Ecto neural progenitor cell (in vitro differentiated cells): Measurements from ENCODE around the gene ACOT7.
"Not testable (repeated sequence)": the region's sequence is repeated elsewhere in the genome, so short reads cannot be mapped to it uniquely, and the experiment has no call there.

Experiments used
- DNase-seq: peaks from one replicate; pipeline ENCODE4 v3.0.0-alpha.2; 2018; ENCODE audit warnings: low spot score

The ACOT7 gene, protein sequence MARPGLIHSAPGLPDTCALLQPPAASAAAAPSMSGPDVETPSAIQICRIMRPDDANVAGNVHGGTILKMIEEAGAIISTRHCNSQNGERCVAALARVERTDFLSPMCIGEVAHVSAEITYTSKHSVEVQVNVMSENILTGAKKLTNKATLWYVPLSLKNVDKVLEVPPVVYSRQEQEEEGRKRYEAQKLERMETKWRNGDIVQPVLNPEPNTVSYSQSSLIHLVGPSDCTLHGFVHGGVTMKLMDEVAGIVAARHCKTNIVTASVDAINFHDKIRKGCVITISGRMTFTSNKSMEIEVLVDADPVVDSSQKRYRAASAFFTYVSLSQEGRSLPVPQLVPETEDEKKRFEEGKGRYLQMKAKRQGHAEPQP

DNA sequence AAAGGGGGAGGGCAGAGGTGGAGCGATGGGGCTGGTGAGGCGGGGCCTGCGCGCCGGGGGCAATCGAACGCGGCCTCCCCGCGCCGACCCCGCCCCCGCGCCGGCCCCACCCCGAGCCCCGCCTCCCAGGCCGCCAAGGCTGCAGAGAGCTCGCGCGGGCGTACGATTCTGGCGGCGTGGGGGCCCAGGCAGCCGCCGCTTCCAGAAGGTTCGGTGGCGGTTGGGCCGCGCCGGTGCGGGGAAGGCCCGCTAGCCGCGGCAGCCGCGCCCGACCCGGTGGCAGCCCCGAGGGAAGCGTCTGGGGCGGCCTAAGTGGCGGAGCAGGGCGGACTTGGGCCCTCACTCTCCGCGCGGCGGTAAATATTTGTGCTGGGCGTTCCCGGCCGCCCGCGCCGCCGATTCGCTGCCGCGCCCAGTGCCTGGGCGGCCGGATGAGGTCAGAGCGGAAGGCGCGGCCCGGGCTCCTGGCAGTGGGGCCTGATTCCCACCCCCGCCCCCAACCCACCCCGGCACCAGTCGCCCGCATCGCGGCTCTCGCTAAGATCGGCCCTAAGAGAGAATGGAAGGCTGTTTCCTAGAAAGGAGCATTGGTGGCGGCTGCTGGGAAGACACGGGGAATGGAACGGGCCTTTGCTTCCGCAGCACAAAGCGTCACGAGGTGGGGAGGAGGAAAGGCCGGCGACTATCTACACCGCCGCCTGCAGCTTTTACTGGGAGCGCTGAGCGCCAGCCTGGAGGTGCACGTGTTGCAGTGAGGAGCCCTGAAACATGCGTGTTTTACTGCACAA, at the start of gene ACOT7:
Gene ACOT7 (minus strand): TSS at position 368 of the 788 bp plus-strand sequence. CDS start 368 bp downstream, outside the sequence.
- DNase-seq = peak; percentile 93

DNA sequence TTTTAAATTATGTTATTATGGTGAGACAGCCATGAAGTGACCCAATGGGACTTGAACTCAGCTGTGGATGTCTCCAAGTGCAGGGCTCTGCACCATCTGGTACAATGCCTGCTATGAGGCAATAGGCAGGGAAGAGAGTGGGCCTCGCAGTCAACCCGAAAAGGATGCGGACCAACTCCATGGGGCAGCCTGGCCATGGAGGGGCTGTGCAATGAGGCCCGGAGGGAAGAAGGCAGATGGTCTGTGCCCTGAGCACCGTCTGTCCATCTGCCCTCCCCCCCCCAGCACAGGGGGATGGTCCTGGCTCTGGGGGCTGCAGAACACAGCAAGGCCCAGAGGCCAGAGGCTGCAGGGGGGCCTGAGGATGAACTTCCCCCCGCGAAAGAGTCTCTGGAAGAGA, 48.0 kb upstream of the ACOT7 start:
- DNase-seq = no peak

DNA sequence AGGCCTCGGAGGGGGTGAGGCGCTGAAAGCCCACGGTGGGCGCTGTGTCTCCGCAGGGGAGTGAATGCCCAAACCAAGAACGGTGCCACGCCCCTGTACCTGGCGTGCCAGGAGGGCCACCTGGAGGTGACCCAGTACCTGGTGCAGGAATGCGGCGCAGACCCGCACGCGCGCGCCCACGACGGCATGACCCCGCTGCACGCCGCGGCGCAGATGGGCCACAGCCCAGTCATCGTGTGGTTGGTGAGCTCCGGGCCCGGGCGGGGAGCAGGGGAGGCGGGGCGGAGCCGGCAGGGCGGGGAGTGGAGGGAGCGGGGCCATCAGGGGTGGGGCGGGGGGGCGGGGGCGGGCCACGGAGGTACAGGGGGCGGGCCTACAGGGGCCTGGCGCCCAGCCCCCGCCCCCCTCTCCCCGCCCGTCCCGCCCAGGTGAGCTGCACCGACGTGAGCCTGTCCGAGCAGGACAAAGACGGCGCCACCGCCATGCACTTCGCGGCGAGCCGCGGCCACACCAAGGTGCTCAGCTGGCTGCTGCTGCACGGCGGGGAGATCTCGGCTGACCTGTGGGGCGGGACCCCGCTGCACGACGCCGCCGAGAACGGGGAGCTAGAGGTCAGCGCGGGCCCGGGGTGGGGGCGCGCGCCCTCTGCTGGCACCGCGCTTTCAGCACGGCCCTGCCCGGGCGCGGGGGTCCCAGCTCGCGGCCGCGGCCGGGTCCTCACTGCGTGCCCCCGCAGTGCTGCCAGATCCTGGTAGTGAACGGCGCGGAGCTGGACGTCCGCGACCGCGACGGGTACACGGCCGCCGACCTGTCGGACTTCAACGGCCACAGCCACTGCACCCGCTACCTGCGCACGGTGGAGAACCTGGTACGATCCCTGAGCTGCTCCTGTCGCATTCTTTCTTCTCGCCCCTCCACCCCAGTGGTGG, 46.9 kb upstream of the ACOT7 start:
- peak; percentile 87 for DNase-seq

DNA sequence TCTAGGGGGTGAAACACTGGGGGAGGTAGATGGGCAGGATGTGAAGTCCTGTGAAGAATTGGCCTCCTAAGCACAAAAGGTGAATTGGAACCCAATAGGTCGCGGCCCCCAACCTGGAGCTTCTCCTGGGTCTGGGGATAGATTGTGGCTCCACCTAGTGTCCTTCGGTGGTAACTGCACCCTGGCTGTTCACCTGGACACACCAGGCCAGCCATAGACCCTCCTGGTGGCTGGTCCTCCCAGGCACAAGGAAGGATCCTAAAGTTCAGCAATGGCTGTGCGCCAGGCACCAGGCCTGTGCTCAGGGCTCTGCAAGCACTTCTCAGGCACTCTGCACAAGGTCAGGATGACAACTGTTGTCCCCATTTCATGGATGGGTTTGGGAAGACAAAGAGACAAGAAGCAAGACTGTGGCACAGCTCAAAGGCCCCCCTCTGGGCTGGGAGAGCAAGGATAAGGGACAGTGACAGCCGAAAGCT, 44.5 kb upstream of the ACOT7 start:
- peak; percentile 86 for DNase-seq

DNA sequence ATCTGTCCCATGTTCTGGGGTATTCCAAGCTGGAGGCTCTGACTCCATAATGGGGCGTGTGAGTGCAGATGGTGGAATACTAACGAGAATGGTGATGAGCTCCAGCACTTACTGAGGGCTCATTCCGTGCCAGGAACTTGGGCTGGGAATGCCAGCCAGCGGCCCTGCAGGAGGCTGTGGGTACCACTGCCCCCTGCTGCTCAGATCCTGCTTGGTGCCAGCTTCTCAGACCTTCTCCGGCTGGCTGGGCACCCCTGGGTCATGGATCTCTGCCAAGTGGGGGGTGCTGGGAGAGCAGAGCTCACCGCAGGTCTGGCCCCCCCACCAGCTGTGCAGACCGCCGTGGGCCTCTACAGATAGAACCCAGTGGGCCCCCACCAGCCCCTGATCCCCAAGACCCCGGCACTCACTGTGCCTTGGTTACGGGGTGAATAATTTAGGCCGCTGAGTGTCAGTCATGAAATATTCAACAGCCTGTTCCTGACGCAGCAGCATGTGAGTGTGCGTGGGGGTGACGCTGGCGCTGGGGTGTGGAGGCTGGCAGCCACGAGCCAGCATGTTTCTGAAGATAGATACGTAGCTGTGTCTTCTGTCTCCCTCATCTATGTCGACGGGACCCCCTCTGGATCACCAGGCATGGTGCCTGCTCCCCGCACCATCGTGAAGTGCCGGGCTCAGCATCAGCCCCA, 43.6 kb upstream of the ACOT7 start:
- not testable (repeated sequence) for DNase-seq

DNA sequence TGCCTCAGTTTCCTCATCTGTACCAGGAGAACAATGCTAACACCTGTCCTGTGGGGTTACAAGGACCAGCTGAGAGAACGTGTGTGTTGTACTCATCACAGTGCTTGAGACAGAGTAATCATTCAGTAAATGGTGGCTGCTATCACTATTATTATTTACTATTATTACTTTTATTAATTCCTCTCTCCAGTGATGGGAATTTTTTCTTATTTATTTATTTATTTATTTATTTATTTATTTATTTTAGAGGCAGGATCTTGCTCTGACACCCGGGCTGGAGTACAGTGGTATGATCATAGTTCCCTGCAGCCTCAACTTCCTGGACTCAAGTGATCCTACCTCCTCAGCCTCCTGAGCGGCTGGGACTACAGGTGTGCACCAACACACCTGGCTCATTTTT, 42.7 kb upstream of the ACOT7 start:
- DNase-seq = not testable (repeated sequence)

DNA sequence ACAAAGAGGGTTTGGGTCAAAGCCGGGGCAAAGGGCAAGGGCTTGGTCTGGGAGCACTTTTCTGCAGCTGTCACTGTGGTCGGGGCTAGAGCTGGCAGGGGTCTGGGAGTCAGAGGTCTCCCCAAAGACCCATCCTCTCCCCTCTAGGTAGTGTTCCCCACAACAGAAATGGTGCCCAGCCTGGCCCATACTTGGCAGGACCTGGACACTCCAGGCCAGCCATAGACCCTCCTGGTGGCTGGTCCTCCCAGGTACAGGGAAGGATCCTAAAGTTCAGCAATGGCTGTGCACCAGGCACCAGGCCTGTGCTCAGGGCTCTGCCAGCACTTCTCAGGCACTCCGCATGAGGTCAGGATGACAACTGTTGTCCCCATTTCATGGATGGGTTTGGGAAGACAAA, 42.0 kb upstream of the ACOT7 start:
- DNase-seq = no peak

DNA sequence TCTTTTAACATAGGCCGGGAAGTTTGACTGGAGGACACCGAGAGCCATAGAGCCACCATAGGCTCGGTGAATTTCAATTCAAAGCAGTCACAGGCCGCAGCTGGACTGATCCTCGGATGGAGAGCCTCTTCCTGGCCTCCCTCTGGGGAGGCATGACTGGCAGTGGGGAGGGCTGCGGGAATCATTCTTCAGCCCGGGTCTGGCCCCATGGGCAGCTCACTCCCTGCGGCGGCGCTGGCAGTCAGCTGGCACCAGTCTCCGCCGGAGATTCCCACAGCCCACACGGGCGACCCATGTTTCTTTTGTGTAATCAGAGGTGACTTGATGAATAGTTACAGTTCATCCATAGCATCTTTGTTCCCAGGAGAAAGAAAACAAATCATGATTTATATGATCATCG, 41.6 kb upstream of the ACOT7 start:
- DNase-seq = no peak

DNA sequence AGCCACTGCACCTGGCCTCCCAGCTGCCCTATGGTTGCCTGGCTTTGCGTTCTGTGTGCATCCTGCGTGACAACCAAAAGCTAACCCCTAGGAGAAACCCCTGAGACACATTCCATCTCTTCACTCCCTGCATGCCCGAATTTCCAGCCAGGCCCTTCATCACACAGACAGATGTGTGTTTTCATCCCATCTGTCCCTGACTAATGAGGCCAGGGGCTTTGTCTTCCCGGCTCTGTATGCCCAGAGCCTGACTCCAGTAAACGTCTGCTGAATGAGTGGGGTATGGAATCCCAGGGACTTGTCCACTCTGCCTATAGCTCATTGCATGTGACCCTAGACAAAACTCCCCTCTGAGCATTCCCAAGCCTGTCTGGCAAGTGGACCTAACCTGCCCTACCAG, 40.6 kb upstream of the ACOT7 start:
- DNase-seq = no peak

DNA sequence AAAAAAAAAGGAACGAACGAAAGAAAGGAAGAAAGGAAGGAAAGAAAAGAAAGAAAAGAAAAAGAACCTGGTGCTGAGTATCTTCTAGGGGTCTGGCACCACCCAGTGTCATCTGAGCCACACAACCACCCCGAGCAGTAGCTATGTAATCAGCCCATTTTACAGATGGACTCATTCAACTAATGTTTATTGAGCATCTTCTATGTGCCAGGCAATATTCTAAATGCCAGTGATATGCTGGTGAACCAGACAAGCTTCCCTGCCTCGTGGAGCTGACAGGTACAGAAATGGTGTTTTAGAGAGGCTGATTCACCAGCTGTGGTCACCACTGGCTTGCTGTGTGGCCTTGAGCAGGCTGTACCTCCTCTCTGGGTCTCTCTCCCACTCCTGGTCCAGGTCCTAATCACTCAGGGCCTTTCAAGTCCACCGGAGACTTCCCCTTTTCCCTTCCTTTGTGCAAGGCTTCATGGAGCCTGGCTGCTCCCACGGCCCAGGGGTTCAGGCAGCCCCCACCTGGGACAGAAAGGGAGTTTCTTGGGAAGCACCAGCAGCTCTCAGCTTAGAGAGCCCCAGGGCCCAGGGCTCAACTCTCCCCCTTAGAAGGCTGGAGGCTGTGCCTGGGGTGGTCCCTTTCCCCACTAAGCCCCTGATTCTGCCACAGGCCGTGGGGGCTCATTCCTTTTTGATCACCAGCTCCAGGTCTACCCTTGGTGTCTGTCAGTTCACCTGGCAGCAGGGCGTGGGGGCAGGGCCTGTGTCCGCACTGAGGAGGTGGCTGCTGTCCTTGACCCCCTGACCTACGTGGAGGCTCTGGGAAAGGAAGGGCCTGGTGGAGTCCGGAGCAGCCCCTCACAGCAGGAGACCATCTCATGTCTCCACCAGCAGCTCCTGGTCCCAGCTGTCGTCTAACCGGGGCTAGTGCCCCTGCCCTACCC, 38.3 kb upstream of the ACOT7 start:
- DNase-seq = not testable (repeated sequence)

DNA sequence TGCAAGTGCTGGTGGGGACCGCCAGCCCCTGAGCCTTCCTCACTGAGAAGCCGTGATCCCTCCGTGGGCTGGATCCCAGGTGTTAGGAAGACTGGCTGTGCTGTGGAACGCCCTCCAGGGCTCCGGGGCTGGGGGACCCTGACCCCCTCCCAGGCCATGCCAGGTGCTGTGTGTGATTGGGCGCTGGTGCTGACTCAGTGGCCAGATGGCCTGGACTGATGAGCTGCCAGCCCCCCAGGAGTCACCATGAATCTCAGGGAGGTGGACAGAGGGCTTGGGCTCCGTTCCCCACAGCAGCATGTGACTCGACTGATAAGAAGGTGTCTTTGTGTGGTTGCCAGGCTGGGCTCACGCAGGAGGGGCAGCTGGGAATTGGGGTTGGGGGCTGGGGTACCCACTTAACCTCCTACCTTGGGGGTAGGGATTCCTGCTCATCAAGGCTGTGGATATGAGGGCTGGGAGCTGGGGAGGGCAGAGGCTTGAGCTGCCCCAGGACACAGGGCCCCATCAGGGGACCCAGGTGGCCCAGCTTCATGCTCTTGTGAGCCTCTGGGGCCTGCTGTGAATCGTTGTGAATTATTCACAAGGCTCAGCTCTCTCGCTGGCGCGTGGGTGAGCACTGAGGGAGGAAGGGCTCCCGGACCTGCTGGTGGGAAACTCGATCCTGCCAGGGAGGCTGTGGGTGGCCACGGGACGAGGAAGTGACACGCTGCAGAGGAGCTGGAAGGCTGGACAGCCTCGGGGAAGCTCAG, 36.3 kb upstream of the ACOT7 start:
- not testable (repeated sequence) for DNase-seq

DNA sequence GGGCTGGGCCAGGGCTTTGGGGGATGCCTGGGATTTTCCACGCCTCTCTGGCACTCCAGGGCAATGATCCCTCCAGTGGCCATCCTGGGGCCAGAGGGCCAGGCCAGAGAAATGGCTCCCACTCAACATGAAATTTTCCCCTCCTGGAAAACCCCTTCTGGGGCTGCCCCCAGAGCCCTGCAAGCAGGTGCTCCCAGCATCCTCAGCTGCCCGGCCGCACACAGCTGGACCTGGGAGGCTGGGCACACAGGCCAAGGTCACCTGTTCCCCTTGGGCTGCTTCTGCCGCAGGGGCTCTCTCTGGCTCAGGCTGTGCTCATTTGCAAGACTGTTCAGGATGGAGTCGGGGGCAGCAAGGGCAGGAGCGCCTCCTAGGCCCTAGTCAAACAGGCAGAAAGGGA, 34.9 kb upstream of the ACOT7 start:
- DNase-seq = not testable (repeated sequence)

DNA sequence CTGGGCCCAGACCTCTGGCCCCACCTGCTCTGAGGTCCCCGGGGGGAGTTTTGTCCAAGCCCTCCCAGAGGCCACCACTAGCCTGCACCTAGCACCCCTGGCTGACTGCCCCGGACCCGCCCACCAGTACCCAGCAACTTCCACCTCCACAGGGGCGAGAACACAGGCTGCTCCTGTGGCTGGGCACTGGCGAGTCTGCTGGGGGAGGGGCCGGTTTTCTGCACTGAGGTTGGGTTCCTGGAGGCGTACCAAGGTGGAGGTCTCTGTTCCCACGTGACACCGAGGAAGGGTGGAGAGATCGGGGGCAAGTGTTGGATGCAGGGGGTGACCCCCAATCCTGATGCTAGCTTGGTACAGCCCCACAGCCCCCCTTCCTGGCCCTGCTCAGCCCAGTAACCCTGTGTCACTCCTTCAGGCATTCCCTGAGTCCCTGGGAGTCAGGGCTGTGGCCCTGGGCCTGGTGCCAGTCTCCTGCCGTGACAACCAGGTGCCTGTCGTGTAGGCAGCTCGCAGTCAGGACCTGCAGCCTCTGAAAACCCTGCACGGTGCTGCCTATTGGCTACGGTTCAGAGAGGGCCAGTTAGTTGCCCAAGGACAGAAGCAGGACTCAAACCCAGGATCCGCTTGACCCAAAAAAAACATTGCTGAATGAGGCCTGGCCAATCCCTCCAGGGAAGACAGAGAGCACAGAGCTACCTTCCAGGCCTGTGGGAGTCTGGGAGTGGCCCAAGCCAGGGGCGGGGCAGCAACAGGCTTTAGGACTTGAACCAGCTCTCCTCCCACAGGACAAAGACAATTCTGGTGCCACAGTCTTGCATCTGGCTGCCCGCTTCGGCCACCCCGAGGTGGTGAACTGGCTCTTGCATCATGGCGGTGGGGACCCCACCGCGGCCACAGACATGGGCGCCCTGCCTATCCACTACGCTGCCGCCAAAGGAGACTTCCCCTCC, 34.1 kb upstream of the ACOT7 start:
- no peak for DNase-seq

DNA sequence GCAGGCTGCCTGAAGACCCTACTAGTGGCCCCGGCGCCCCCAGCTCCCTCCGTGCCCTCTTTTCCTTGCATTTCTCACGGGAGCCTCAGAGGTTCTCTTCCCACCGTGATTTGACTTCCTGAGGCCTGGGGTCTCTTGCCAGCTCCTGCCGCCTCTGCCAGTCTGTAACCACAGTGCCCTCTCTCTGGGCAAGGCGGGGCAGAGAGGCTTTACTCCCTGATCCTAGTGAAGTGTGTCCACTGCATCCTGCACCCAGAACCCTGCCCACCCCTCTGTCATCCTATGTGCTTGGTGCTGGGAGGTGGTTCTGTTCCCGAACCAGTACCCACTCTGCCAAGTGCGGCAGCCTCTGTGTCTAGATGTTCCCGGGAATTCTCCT, 33.4 kb upstream of the ACOT7 start:
- DNase-seq = no peak

DNA sequence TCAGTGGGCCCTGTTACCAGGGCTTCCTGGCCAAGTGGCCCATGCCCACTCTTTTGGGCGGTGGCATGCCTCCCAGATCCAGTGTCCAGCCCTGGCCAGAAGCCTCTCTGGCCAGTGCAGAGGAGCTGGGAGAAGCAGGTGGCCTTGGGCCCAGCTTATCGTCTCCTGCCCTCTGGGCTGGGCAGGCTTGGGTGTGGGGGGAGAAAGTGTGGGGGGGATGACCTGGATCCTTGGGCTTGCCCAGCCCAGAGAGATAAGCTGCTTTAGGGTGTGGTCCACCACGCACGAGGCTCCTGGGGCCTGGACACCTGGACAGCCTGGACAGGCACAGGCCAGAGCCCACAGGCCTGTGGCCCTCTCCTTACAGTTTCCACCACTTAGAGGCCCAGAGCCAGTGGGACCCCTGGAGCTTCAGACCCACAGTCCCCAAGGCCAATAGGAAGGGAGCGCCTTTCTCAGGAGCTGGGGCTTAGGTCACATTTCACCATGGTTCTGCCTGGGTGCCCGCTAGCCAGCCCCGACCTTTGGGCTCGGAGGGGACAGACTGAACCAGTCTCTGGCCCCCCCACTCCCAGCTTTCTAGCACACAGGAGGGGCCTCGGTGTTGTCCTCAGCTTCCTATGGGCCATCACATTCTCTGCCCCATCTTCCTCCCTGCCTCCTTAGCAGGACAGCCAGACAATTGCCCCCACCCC, 32.9 kb upstream of the ACOT7 start:
- DNase-seq = peak; percentile 41

DNA sequence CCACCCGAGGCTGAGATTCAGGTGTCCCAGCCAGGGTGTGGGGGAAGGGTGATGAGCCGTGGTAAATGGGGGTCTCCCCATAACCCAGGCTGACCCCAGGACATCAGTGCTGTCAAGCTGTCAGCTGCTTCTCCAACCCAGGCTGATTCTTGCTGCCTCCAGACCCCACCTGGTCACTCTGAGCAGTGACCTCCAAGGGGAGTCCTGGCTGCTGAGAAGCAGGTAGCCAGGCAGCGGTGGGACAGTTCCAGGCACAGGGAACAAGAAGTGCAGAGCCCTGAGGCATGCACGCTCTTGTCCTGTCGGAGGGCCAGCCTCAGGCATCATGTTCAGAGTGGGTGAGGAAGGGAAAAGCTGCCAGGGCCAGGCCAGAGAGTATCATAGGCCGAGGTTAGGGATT, 32.1 kb upstream of the ACOT7 start:
- peak; percentile 40 for DNase-seq

DNA sequence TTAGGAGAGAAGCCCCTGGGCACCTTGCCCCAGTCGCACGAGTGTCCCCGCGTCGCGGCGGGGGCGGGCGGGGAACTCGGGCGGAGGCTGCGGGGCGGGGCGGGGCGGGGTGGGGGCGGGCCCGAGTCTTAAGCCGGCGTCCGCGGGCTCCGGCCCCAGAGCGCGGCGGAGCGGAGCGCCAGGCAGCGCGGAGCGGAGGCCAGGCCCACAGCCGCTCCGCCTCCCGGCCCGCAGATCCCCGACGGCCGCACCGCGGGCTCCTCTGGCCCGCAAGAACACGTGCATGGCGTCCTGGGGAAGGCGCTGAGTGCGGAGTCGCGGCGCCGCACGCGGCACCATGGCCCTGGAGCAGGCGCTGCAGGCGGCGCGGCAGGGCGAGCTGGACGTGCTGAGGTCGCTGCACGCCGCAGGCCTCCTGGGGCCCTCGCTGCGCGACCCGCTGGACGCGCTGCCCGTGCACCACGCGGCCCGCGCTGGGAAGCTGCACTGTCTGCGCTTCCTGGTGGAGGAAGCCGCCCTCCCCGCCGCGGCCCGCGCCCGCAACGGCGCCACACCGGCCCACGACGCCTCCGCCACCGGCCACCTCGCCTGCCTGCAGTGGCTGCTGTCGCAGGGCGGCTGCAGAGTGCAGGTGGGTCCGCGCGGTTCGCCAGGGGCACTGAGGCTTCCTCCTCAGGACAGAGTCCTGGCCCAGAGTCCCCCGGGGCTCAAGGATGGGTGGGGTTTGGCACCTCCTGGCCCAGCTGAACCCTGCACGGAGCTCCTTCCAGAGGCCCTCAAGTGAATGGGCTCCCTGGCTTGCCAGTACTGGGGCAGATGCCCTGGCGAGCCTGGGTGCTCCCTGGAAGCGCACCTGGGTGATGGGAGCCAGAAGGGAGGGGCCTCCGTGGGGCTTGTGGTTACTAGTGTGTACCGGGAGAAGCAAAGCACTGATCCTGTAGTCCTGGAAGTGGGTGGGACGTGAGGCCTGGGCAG, 31.3 kb upstream of the ACOT7 start, which contains the start of gene ESPN:
Gene ESPN (plus strand): TSS at position 158 of the 975 bp plus-strand sequence. CDS start 180 bp downstream, at position 338.
- peak; percentile 65 for DNase-seq
